ENCODE data around the gene SLC8A1.

DNA sequence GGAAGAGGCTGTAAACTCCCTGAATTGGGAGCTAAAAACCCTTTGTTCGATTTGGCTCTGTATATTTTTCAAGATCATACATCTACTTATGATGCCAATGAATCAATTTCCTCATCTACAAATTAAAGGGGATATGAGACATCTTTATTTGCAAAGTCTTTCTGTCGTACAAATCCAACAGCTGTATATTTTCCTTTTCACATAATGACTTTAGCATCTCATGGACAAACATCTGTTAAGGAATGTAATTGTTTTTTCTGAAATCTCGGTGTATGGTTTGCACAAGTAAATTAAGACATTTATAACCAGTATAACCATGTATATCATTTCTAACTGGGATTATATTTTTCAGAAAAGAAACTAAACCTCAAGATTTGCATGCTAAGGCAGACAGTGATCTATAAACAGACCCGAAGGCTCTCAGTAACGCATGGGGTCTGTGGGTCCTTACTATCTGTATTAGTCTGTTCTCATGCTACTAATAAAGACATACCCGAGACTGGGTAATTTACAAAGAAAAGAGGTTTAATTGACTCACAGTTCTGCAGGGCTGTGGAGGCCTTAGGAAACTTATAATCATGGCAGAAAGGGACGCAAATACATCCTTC is 130.8 kb downstream of the SLC8A1 start:
- TF ChIP-seq, protein P1, sequence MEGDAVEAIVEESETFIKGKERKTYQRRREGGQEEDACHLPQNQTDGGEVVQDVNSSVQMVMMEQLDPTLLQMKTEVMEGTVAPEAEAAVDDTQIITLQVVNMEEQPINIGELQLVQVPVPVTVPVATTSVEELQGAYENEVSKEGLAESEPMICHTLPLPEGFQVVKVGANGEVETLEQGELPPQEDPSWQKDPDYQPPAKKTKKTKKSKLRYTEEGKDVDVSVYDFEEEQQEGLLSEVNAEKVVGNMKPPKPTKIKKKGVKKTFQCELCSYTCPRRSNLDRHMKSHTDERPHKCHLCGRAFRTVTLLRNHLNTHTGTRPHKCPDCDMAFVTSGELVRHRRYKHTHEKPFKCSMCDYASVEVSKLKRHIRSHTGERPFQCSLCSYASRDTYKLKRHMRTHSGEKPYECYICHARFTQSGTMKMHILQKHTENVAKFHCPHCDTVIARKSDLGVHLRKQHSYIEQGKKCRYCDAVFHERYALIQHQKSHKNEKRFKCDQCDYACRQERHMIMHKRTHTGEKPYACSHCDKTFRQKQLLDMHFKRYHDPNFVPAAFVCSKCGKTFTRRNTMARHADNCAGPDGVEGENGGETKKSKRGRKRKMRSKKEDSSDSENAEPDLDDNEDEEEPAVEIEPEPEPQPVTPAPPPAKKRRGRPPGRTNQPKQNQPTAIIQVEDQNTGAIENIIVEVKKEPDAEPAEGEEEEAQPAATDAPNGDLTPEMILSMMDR (IDR thresholded peaks at IDR 0.05) = no peak
- no peak for TF ChIP-seq POLR2AphosphoS5 (IDR thresholded peaks at IDR 0.05)
- TF ChIP-seq EP300 (IDR thresholded peaks at IDR 0.05) = no peak
